HepG2 (cell line): Measurements from ENCODE around the gene FBXO41. TPM values are rescaled to one million over a fixed set of nuclear protein-coding genes. Genes with fewer than 3 reads are reported as not detected.

Experiments used
- ARNTL ChIP-seq: sonication (generic); formaldehyde crosslinking; IDR thresholded peaks from 2 replicates; pipeline ENCODE4 v1.4.0; 2020; ENCODE audit warnings: mild to moderate bottlenecking, missing genetic modification reagents
- E2F2 ChIP-seq: sonication (generic); formaldehyde crosslinking; IDR thresholded peaks from 2 replicates; pipeline ENCODE4 v1.4.0; 2020; ENCODE audit warnings: missing genetic modification reagents, borderline replicate concordance
- KAT8 ChIP-seq: IDR thresholded peaks from 2 replicates; pipeline ENCODE4 v1.6.1; 2016; ENCODE audit warnings: missing genetic modification reagents, missing compliant biosample characterization
- KLF6 ChIP-seq: IDR thresholded peaks from 2 replicates; pipeline ENCODE4 v1.8.0; 2016; ENCODE audit warnings: missing biosample characterization, missing genetic modification reagents
- NCOA1 ChIP-seq: sonication (generic); formaldehyde crosslinking; IDR thresholded peaks from 2 replicates; pipeline ENCODE4 v1.9.0; 2021; ENCODE audit warnings: missing genetic modification reagents
- SNRNP70 ChIP-seq: fragments of 200-400 bp; formaldehyde crosslinking; IDR thresholded peaks from 2 replicates; pipeline ENCODE4 v1.6.1; 2017; ENCODE audit warnings: mild to moderate bottlenecking, low read depth, low read length, moderate library complexity
- TARDBP ChIP-seq: sonication (generic); formaldehyde crosslinking; IDR thresholded peaks from 2 replicates; pipeline ENCODE4 v1.8.0; 2022; ENCODE audit warnings: mild to moderate bottlenecking, missing genetic modification reagents
- ZBTB20 ChIP-seq: sonication (generic); formaldehyde crosslinking; IDR thresholded peaks from 2 replicates; pipeline ENCODE4 v1.8.1; 2023; ENCODE audit warnings: missing genetic modification reagents, low read depth, mild to moderate bottlenecking, borderline replicate concordance
- ZHX2 ChIP-seq, 2 experiments: sonication (generic) in 1 of 2; formaldehyde crosslinking in 1 of 2; IDR thresholded peaks; 2 replicates each; pipeline versions ENCODE4 v1.6.1 to v1.9.0; 2014 to 2022; ENCODE audit warnings: antibody characterized with exemption in 1 of 2, borderline replicate concordance in 1 of 2, inconsistent platforms in 1 of 2, low read depth in 1 of 2, missing genetic modification reagents in 1 of 2
- ZNF143 ChIP-seq: sonication (generic); formaldehyde crosslinking; IDR thresholded peaks from 2 replicates; pipeline ENCODE4 v1.4.0; 2020; ENCODE audit warnings: missing genetic modification reagents
- ZNF30 ChIP-seq: sonication (generic); formaldehyde crosslinking; IDR thresholded peaks from 2 replicates; pipeline ENCODE4 v1.5.0; 2020; ENCODE audit warnings: mild to moderate bottlenecking, missing genetic modification reagents
- ZNF563 ChIP-seq: sonication (generic); formaldehyde crosslinking; IDR thresholded peaks from 2 replicates; pipeline ENCODE4 v1.8.0; 2022; ENCODE audit warnings: mild to moderate bottlenecking, moderate library complexity, missing genetic modification reagents
- ZSCAN22 ChIP-seq: sonication (generic); formaldehyde crosslinking; IDR thresholded peaks from 2 replicates; pipeline ENCODE4 v1.4.0; 2020; ENCODE audit warnings: mild to moderate bottlenecking, missing genetic modification reagents
- polyA plus RNA-seq, 8 experiments: library from polyadenylated mRNA; depleted of rRNA in 3 of 8; stranded (reverse) in 7 of 8; unstranded in 1 of 8; fragments of >200 nt; fragmentation: Illumina TruSeq in 4 of 8; extraction: Trizol in 4 of 8; gene quantifications; 2 replicates each; pipeline versions ENCODE4 v1.2.1 to v1.2.3, GENCODE V29; 2011 to 2016; ENCODE audit warnings: low read depth in 4 of 8, missing spikeins in 1 of 8, mixed read lengths in 1 of 8; ENCODE audit not compliant: insufficient read depth in 1 of 8
- total RNA-seq, 5 experiments: library from RNA; depleted of rRNA; stranded (reverse); fragments of >200 nt; fragmentation: Illumina TruSeq; extraction: Trizol; gene quantifications; 2 replicates each; pipeline ENCODE4 v1.2.3, GENCODE V29; 2016; ENCODE audit warnings: low read depth in 1 of 5
- TF ChIP-seq, protein P1 (sequence below): sonication (generic); formaldehyde crosslinking; IDR thresholded peaks from 2 replicates; pipeline ENCODE4 v1.8.0; 2022; ENCODE audit warnings: mild to moderate bottlenecking, missing genetic modification reagents
- TF ChIP-seq, protein P2 (sequence below), 2 experiments: sonication (generic) in 1 of 2; formaldehyde crosslinking in 1 of 2; IDR thresholded peaks; 2 replicates each; pipeline versions ENCODE4 v1.4.0 to v1.6.1; 2018 to 2020; ENCODE audit warnings: missing genetic modification reagents in 2 of 2, borderline replicate concordance in 1 of 2, low read depth in 1 of 2, mild to moderate bottlenecking in 1 of 2, missing biosample characterization in 1 of 2
- TF ChIP-seq, protein P3 (sequence below): sonication (generic); formaldehyde crosslinking; IDR thresholded peaks from 2 replicates; pipeline ENCODE4 v1.5.0; 2020; ENCODE audit warnings: missing genetic modification reagents, mild to moderate bottlenecking, borderline replicate concordance

Gene FBXO41
- total and polyA plus RNA-seq, 2 of the 13 experiments (the other 11 are each of a cell fraction or from before 2014, with no cell fraction given), result 4.2 to 10.3 TPM

DNA sequence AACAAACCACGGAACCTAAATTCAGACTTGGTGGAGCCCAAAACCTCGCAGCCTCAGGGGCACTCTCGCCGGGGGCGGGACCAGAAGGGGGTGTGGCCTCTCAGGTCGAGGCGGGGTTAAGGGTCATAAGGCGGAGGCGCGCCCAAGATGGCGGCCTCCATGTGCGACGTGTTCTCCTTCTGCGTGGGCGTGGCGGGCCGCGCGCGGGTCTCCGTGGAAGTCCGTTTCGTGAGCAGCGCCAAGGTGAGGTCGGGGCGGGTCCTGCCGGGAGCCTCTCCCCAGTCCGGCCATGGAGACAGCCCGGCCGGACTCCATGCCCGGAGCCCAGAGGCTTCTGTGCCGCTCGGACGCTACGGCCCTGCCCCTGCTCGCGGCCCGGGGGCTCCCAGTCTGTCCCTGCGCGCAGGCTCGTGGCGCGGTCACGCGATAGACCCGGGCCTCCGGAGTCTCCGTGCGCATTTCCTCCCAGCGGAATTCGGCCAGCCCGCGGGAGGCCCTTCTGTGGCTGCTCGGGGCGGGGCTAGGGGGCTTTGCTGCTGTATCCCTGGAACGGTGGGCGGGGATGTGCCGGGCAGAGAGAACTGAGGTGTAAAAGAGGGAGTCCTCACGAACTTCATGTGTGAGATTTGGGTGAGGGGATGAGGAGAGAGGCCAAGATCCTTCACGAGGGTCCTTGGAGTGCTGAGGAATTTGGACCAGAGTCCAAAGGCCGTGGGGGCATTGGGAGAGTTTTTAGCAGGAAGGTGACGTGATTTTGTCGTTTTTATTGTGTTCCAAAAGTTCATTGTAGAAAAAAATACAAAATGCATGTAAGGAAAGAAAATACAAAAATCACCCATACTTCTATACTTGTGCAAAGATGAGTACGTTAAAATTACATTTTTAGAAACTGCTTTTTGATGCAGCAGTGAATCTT, 69.9 kb downstream of the FBXO41 start, which contains the start of gene SMYD5 (continued):
- TF ChIP-seq, protein P1, sequence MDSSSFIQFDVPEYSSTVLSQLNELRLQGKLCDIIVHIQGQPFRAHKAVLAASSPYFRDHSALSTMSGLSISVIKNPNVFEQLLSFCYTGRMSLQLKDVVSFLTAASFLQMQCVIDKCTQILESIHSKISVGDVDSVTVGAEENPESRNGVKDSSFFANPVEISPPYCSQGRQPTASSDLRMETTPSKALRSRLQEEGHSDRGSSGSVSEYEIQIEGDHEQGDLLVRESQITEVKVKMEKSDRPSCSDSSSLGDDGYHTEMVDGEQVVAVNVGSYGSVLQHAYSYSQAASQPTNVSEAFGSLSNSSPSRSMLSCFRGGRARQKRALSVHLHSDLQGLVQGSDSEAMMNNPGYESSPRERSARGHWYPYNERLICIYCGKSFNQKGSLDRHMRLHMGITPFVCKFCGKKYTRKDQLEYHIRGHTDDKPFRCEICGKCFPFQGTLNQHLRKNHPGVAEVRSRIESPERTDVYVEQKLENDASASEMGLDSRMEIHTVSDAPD (CRISPR knock-in tag), result no peak
- peak; percentile 20; the same call in 1 of the 2 replicates for TF ChIP-seq ZBTB20 (CRISPR knock-in tag)
- TF ChIP-seq ZNF143 (CRISPR knock-in tag), result peak; percentile 62; the same call in 1 of the 2 replicates
- TF ChIP-seq ARNTL, result peak; percentile 39
- no peak for TF ChIP-seq SNRNP70
- TF ChIP-seq ZNF30 (CRISPR knock-in tag), result peak; percentile 93
- peak; percentile 89 for TF ChIP-seq KAT8 (CRISPR knock-in tag)
- TF ChIP-seq, protein P2, sequence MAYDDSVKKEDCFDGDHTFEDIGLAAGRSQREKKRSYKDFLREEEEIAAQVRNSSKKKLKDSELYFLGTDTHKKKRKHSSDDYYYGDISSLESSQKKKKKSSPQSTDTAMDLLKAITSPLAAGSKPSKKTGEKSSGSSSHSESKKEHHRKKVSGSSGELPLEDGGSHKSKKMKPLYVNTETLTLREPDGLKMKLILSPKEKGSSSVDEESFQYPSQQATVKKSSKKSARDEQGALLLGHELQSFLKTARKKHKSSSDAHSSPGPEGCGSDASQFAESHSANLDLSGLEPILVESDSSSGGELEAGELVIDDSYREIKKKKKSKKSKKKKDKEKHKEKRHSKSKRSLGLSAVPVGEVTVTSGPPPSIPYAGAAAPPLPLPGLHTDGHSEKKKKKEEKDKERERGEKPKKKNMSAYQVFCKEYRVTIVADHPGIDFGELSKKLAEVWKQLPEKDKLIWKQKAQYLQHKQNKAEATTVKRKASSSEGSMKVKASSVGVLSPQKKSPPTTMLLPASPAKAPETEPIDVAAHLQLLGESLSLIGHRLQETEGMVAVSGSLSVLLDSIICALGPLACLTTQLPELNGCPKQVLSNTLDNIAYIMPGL (CRISPR knock-in tag; IDR thresholded peaks at IDR 0.05; ENCODE audit: borderline replicate concordance in 1 of 2, low read depth in 1 of 2), result peak; percentile 65 to 79; a peak in 3 of 4 replicates
- TF ChIP-seq NCOA1 (CRISPR knock-in tag), result peak; percentile 95
- peak; percentile 89 for TF ChIP-seq ZNF563
- TF ChIP-seq ZHX2 (IDR thresholded peaks at IDR 0.05; ENCODE audit: low read depth), result peak; percentile 11; the same call in 1 of the 2 replicates
- TF ChIP-seq ZHX2 (CRISPR knock-in tag; IDR thresholded peaks at IDR 0.05; ENCODE audit: borderline replicate concordance), result no peak; the same call in 1 of the 2 replicates
- TF ChIP-seq E2F2, result peak; percentile 18; the same call in 1 of the 2 replicates
- TF ChIP-seq KLF6 (CRISPR knock-in tag), result peak; percentile 80; the same call in 1 of the 2 replicates
- TF ChIP-seq, protein P3, sequence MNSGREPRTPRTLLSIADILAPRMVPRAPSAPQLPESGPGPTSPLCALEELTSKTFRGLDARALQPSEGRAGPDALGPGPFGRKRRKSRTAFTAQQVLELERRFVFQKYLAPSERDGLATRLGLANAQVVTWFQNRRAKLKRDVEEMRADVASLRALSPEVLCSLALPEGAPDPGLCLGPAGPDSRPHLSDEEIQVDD (CRISPR knock-in tag), result 0 out of 2 replicates have a peak, but pooled peaks have one; percentile 26
- 0 out of 2 replicates have a peak, but pooled peaks have one; percentile 60 for TF ChIP-seq ZSCAN22
- TF ChIP-seq TARDBP (CRISPR knock-in tag), result peak; percentile 7; the same call in 1 of the 2 replicates
